ENCODE data around the gene FAM241B. TPM values are rescaled to one million over a fixed set of nuclear protein-coding genes. Genes with fewer than 3 reads are reported as not detected.

The FAM241B gene, protein sequence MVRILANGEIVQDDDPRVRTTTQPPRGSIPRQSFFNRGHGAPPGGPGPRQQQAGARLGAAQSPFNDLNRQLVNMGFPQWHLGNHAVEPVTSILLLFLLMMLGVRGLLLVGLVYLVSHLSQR
- 1 to 10 TPM in 1 of 2 donors, under 1 TPM in 1; 0.66 to 1.8 TPM for total RNA-seq

DNA sequence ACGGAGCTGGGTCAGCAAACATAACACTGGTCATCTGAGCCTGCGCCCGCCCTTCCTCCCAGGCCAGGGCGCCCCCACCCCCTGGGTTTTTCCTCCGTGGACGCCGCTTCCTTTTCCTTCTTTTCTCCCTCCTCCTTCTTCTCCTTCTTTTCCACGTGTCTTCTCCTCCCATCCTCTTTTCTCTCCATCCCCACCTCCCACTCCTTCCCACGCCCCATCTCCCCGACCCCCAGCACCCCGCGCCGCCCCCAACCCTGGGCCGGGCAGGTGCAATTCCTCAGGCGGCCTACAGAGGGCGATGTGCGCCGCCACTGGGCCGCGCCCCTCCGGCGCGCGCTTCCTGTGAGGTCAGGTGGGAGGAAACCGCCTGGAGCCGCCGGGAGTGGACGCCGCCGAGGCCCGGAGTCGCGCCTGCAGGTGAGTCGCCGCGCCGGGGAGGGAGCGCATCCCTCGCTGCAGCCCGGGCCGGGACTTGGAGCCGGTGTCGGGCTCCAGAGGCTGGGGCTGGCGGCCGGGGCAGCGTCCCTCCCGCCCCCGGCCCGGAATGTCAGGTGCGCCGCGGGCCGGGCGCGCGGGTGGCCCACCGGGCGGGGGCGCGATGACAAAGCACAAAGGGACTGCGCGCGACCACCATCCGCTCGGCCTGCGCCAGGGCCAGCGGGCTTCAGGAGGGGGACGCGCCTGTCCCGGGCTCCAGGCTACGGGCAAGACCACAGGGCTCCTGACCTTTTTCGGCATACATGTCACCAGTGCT, at the start of gene FAM241B:
Gene FAM241B (plus strand): TSS at position 351 of the 754 bp plus-strand sequence. CDS start 1,497 bp downstream, outside the sequence.
- peak within 1 kb of the TSS; percentile 31 to 59 (median 46) for H3K27ac ChIP-seq
- peak; percentile 84 to 87 (median 85) for DNase-seq
- WGBS, 2 donors: 3 to 5% methylated on average over 24 to 54 of the region's 72 CpGs
- TF ChIP-seq POLR2A (IDR thresholded peaks at IDR 0.05): peak; percentile 48 to 68 (median 57)
- TF ChIP-seq, protein P1, sequence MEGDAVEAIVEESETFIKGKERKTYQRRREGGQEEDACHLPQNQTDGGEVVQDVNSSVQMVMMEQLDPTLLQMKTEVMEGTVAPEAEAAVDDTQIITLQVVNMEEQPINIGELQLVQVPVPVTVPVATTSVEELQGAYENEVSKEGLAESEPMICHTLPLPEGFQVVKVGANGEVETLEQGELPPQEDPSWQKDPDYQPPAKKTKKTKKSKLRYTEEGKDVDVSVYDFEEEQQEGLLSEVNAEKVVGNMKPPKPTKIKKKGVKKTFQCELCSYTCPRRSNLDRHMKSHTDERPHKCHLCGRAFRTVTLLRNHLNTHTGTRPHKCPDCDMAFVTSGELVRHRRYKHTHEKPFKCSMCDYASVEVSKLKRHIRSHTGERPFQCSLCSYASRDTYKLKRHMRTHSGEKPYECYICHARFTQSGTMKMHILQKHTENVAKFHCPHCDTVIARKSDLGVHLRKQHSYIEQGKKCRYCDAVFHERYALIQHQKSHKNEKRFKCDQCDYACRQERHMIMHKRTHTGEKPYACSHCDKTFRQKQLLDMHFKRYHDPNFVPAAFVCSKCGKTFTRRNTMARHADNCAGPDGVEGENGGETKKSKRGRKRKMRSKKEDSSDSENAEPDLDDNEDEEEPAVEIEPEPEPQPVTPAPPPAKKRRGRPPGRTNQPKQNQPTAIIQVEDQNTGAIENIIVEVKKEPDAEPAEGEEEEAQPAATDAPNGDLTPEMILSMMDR (IDR thresholded peaks at IDR 0.05): peak; percentile 92 to 100 (median 98)
- no peaks in the 10 kb centered on the region for H3K9me3 ChIP-seq
- H3K36me3 ChIP-seq (replicated peaks in 1 of 2; ENCODE audit: insufficient read depth in 1 of 2, low read depth in 2 of 2): no peaks in the 10 kb centered on the region
- peak within 1 kb of the TSS; percentile 17 to 49 for H3K4me3 ChIP-seq
- peaks cover 16% of the 10 kb centered on the region for H3K4me1 ChIP-seq
- intact Hi-C loops (cut with DNase I): loop anchor here (10.0 kb wide), 1 partner anchor 225 kb away; no protein-coding TSS in a partner anchor
- no peaks in the 10 kb centered on the region for H3K27me3 ChIP-seq
- ATAC-seq: peak; percentile 97

DNA sequence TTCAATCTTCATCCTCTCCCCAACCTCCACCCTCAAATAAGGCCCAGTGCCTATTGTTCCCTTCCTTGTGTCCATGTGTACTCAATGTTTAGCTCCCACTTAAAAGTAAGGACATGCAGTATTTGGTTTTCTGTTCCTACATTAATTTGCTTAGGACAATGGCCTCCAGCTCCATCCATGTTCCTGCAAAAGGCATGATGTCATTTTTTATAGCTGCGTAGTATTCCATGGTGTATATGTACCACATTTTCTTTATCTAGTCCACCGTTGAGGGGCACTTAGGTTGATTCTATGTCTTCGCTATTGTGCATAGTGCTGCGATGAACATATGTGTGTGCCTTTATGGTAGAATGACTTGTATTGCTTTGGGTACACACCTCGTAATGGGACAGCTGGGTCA, 49.6 kb upstream of the FAM241B start:
- no peaks in the 10 kb centered on the region for H3K36me3 ChIP-seq (replicated peaks in 1 of 2; ENCODE audit: insufficient read depth in 1 of 2, low read depth in 2 of 2)
- WGBS, 2 donors: 60 to 77% methylated on average over 5 of the region's 5 CpGs

DNA sequence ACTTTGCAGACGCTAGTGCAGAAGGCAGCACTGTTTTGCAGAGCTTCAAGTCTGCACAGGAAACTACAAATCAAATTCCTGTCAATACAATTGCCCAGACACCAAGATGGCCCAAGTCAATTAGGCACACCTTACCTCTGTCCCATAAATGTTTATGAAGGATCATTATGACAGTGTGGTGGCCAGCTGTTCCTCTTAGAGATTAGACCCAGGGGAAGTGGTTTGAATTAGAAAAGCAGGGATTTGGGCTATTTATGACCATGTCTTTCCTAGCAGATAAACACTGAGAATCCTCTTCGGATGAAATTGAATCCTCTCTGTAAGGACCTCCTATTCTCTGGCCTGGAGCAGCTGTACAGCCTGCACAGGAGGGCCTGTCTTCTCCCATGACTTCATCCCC, 46.9 kb upstream of the FAM241B start:
- Histone ChIP-seq H3K4me3 (no peak overlapping the region), H3K36me3 (replicated peaks in 1 of 2; ENCODE audit: insufficient read depth in 1 of 2, low read depth in 2 of 2) (no peaks in the 10 kb centered on the region), H3K27ac (no peak overlapping the region), H3K4me1 (no peaks in the 10 kb centered on the region), H3K9me3 (no peaks in the 10 kb centered on the region), H3K27me3 (no peaks in the 10 kb centered on the region)
- intact Hi-C loops (cut with DNase I): no loop called here
- WGBS, 2 donors: 58 to 73% methylated on average over 1 to 2 of the region's 2 CpGs
- ATAC-seq (no peak), DNase-seq (no peak)
- TF ChIP-seq, protein P1 (IDR thresholded peaks at IDR 0.05): no peak
- no peak for TF ChIP-seq POLR2A (IDR thresholded peaks at IDR 0.05)

More for the DNA sequence above, 49.6 kb upstream of the FAM241B start:
- H3K27me3 ChIP-seq: no peaks in the 10 kb centered on the region
- DNase-seq: no peak
- no peak overlapping the region for H3K4me3 ChIP-seq
- TF ChIP-seq POLR2A (IDR thresholded peaks at IDR 0.05): no peak
- TF ChIP-seq, protein P1 (IDR thresholded peaks at IDR 0.05): no peak
- H3K4me1 ChIP-seq: no peaks in the 10 kb centered on the region
- intact Hi-C loops (cut with DNase I): no loop called here
- H3K9me3 ChIP-seq: no peaks in the 10 kb centered on the region
- no peak for ATAC-seq
- H3K27ac ChIP-seq: no peak overlapping the region

DNA sequence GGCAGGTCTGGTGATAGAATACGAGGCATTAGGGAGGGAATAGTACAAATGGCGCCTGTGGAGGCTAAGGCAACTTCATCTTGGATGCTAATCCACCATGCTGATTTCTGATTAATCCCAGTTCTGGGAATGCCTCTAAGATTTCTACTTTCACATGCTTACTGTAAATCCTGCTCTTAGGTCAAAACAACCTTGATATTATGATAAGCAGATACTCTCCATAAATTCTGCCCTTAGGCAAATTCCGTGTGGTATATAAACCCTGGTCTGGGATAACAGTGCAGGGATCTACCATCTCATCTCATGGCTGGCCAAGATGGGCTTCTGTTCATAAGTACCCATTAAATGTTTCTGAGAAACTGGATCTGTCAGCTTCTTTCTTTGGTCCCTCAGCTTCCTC, 45.4 kb upstream of the FAM241B start:
- Histone ChIP-seq H3K27ac (no peak overlapping the region), H3K27me3 (no peaks in the 10 kb centered on the region), H3K9me3 (no peaks in the 10 kb centered on the region), H3K4me1 (no peaks in the 10 kb centered on the region), H3K36me3 (replicated peaks in 1 of 2; ENCODE audit: insufficient read depth in 1 of 2, low read depth in 2 of 2) (no peaks in the 10 kb centered on the region), H3K4me3 (no peak overlapping the region)
- WGBS, 2 donors: 72 to 76% methylated on average over 3 of the region's 3 CpGs
- no peak for TF ChIP-seq POLR2A (IDR thresholded peaks at IDR 0.05)
- TF ChIP-seq, protein P1 (IDR thresholded peaks at IDR 0.05): no peak
- intact Hi-C loops (cut with DNase I): no loop called here
- no peak for ATAC-seq
- no peak for DNase-seq

Measured in body of pancreas (tissue), 4 donors.